NCI-H226 (cell line): Measurements from ENCODE around the gene CPEB2.

Experiments
- DNase-seq: peaks from one replicate; pipeline ENCODE4 v3.0.0-alpha.2; 2015

CPEB2 gene

GRCh38 chr4:15001869-15002658 is at the start of gene CPEB2:
Gene CPEB2 (plus strand): TSS chr4:15002481. CDS start chr4:15002674, 193 bp downstream.
- peak; percentile 92 for DNase-seq

- DNase-seq, result no peak
These were observed 43.8 kb upstream of the CPEB2 start for GRCh38 chr4:14958436-14958835.

GRCh38 chr4:14961292-14961691 is 41.0 kb upstream of the CPEB2 start:
- DNase-seq, result no peak

GRCh38 chr4:14965071-14965470 is 37.2 kb upstream of the CPEB2 start:
- DNase-seq, result no peak

GRCh38 chr4:14967982-14968381 is 34.3 kb upstream of the CPEB2 start:
- DNase-seq, result no peak

- no peak for DNase-seq
These were observed 24.5 kb upstream of the CPEB2 start for GRCh38 chr4:14977830-14978229.

GRCh38 chr4:14984448-14984847 is 17.8 kb upstream of the CPEB2 start:
- no peak for DNase-seq

- DNase-seq, result no peak
These were observed 17.1 kb upstream of the CPEB2 start for GRCh38 chr4:14985161-14985560.

GRCh38 chr4:14985843-14986242 is 16.4 kb upstream of the CPEB2 start:
- no peak for DNase-seq

- DNase-seq, result no peak
These were observed 15.2 kb upstream of the CPEB2 start for GRCh38 chr4:14987054-14987453.

- no peak for DNase-seq
These were observed 11.8 kb upstream of the CPEB2 start for GRCh38 chr4:14990484-14990883.

- no peak for DNase-seq
These were observed 8.0 kb upstream of the CPEB2 start for GRCh38 chr4:14994242-14994641.

- peak; percentile 71 for DNase-seq
These were observed 923 bp upstream of the CPEB2 start for GRCh38 chr4:15001248-15001868.

- peak; percentile 74 for DNase-seq
These were observed 549 bp downstream of the CPEB2 start for GRCh38 chr4:15002659-15003400.

GRCh38 chr4:15003401-15003890 is 1.2 kb downstream of the CPEB2 start:
- DNase-seq, result no peak

- no peak for DNase-seq
These were observed 1.8 kb downstream of the CPEB2 start for GRCh38 chr4:15003891-15004738.

- DNase-seq, result peak; percentile 84
These were observed 2.5 kb downstream of the CPEB2 start for GRCh38 chr4:15004739-15005301.

GRCh38 chr4:15005474-15006115 is 3.3 kb downstream of the CPEB2 start:
- DNase-seq, result no peak

- no peak for DNase-seq
These were observed 4.2 kb downstream of the CPEB2 start for GRCh38 chr4:15006416-15007024.

GRCh38 chr4:15007201-15007600 is 4.9 kb downstream of the CPEB2 start:
- DNase-seq, result no peak

- DNase-seq, result no peak
These were observed 7.8 kb downstream of the CPEB2 start for GRCh38 chr4:15010038-15010585.
